Keratinocyte (primary cell): ENCODE results near the gene WNT4. TPM values are rescaled to one million over a fixed set of nuclear protein-coding genes. Genes with fewer than 3 reads are reported as not detected.

ENCODE experiments used
- DNase-seq: peaks from one replicate; pipeline ENCODE4 v3.0.0-alpha.2; 2011; ENCODE audit warnings: low read depth, missing footprints, low spot score
- FAIRE-seq: peaks from 2 replicates; lab custom pipeline; 2011; peaks lifted over from hg19 to GRCh38; lab: Jason Lieb, UNC
- H2AFZ ChIP-seq: 2 replicates; pipeline ENCODE4 v1.6.0; 2012; ENCODE audit warnings: low read length, control low read depth, inconsistent platforms; ENCODE audit not compliant: control insufficient read depth
- H3K27ac ChIP-seq: 2 replicates; pipeline ENCODE4 v1.5.1; 2011; ENCODE audit warnings: low read length; ENCODE audit not compliant: control insufficient read depth, insufficient read depth
- H3K27me3 ChIP-seq: 3 replicates; pipeline ENCODE4 v1.6.0; 2011; ENCODE audit warnings: low read length; ENCODE audit not compliant: control insufficient read depth, insufficient read depth; ENCODE audit errors: extremely low read depth
- H3K36me3 ChIP-seq, 2 experiments: 2 replicates in 1 of 2; 3 replicates in 1 of 2; pipeline ENCODE4 v1.5.1; 2011; ENCODE audit warnings: low read length in 2 of 2, mild to moderate bottlenecking in 1 of 2; ENCODE audit not compliant: control insufficient read depth in 2 of 2, insufficient read depth in 2 of 2; ENCODE audit errors: extremely low read depth in 1 of 2
- H3K4me1 ChIP-seq: 3 replicates; pipeline ENCODE4 v1.5.1; 2011; ENCODE audit warnings: low read length; ENCODE audit not compliant: control insufficient read depth, insufficient read depth; ENCODE audit errors: extremely low read depth
- H3K4me2 ChIP-seq: 3 replicates; pipeline ENCODE4 v1.6.0; 2011; ENCODE audit warnings: low read depth, low read length; ENCODE audit not compliant: control insufficient read depth, insufficient read depth; ENCODE audit errors: extremely low read depth
- H3K4me3 ChIP-seq, 3 experiments: fragments of 200-600 bp in 1 of 3; sonication (generic) in 1 of 3; 2 replicates in 2 of 3; 3 replicates in 1 of 3; pipeline ENCODE4 v1.5.1; 2011 to 2016; ENCODE audit warnings: low read length in 3 of 3, mild to moderate bottlenecking in 3 of 3, control low read depth in 2 of 3, inconsistent platforms in 1 of 3, low read depth in 1 of 3, mixed read lengths in 1 of 3, mixed run types in 1 of 3, moderate library complexity in 1 of 3; ENCODE audit not compliant: control insufficient read depth in 2 of 3, insufficient read depth in 2 of 3; ENCODE audit errors: extremely low read depth in 1 of 3
- H3K79me2 ChIP-seq: 2 replicates; pipeline ENCODE4 v1.6.0; 2012; ENCODE audit warnings: low read length; ENCODE audit not compliant: control insufficient read depth, insufficient read depth
- H3K9ac ChIP-seq: 3 replicates; pipeline ENCODE4 v1.6.0; 2011; ENCODE audit warnings: low read length; ENCODE audit not compliant: control insufficient read depth, insufficient read depth; ENCODE audit errors: extremely low read depth
- H3K9me1 ChIP-seq: 3 replicates; pipeline ENCODE4 v1.6.0; 2011; ENCODE audit warnings: low read length; ENCODE audit not compliant: control insufficient read depth, insufficient read depth; ENCODE audit errors: extremely low read depth
- H3K9me3 ChIP-seq: 2 replicates; pipeline ENCODE4 v1.5.1; 2012; ENCODE audit warnings: low read depth, low read length; ENCODE audit not compliant: control insufficient read depth
- H4K20me1 ChIP-seq: 3 replicates; pipeline ENCODE4 v1.6.0; 2011; ENCODE audit warnings: low read length; ENCODE audit not compliant: control insufficient read depth, insufficient read depth; ENCODE audit errors: extremely low read depth
- CTCF ChIP-seq, 3 experiments: IDR thresholded peaks in 1 of 3; conservative IDR thresholded peaks in 1 of 3; optimal IDR thresholded peaks in 1 of 3; 2 replicates in 2 of 3; 3 replicates in 1 of 3; pipeline versions ENCODE3 to v1.5.1; 2011; ENCODE audit warnings: low read length in 3 of 3, mild to moderate bottlenecking in 3 of 3, moderate library complexity in 2 of 3, control low read depth in 1 of 3, inconsistent platforms in 1 of 3; ENCODE audit not compliant: insufficient read depth in 2 of 3; ENCODE audit errors: extremely low read depth in 1 of 3
- EZH2 ChIP-seq: IDR thresholded peaks from one replicate; pipeline ENCODE4 v1.6.1; 2012; ENCODE audit warnings: inconsistent platforms, mild to moderate bottlenecking, low read length, moderate library complexity
- dilution Hi-C: fragments of 300-500 bp; cut with MboI; formaldehyde crosslinking; loops from one replicate; pipeline ENCODE4 v1.7.0; 2020; ENCODE audit warnings: low sequenced_read_pairs; ENCODE audit not compliant: extremely low pct_ligation_motif_present
- polyA plus RNA-seq, 5 experiments: library from polyadenylated mRNA; depleted of rRNA in 3 of 5; stranded (reverse) in 3 of 5; stranded (forward) in 1 of 5; unstranded in 1 of 5; fragments of >200 nt; gene quantifications; 1 replicate in 1 of 5; 2 replicates in 3 of 5; 3 replicates in 1 of 5; pipeline versions ENCODE4 v1.2.1 to v1.2.3, GENCODE V29; 2011 to 2012; ENCODE audit warnings: missing spikeins in 2 of 5, low read depth in 1 of 5, low replicate concordance in 1 of 5

WNT4 gene
- polyA plus RNA-seq, 1 donor (not counting 4 experiments of a cell fraction or from before 2014, with no cell fraction given) = 2.6 TPM

DNA sequence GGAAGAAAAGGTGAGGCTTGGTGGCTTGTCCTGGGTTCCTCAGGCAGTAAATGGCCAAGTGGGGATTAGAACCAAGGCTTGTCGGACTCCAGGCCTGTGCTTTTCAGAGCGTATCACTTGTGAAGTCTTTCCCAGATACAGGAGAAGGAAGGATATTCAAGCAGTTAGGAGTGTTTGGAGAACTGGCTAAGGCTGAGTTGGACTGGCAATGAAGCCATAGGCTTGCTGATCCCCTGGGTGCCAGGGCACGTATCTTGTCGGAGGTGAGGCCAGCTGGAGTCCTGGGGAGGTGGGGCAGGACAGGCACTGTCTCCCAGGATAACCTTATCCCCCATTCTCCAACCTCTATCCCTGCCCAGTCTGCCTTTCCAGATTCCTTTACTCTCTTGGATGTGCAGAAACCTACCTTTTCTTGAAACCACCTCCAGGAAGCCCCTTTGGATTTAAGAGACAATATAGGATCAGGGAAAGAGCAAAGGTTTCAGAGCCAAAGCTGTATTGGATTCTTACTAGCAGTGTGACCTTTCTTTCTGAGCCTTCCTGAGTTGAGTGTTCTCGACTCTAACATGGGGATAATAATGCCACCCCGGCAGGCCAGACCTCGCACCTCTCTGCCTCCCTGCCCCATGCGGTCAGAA, 18.2 kb downstream of the WNT4 start:
- peaks cover 3% of the 10 kb centered on the region for H3K9me1 ChIP-seq
- no peak overlapping the region for H2AFZ ChIP-seq
- TF ChIP-seq CTCF (optimal IDR thresholded peaks at IDR 0.05 in 1 of 3, IDR thresholded peaks at IDR 0.05 in 1 of 3, conservative IDR thresholded peaks at IDR 0.05 in 1 of 3; ENCODE audit: extremely low read depth in 1 of 3, insufficient read depth in 2 of 3, low read length in 3 of 3) = no peak
- TF ChIP-seq EZH2 = no peak
- H3K9ac ChIP-seq = no peak overlapping the region
- no peaks in the 10 kb centered on the region for H3K9me3 ChIP-seq
- no peaks in the 10 kb centered on the region for H3K4me1 ChIP-seq
- no peaks in the 10 kb centered on the region for H3K79me2 ChIP-seq
- H3K36me3 ChIP-seq = peaks cover 0 to 6% of the 10 kb centered on the region in 2 experiments
- H3K27ac ChIP-seq = no peak overlapping the region
- FAIRE-seq (no peak), DNase-seq (no peak)
- H3K27me3 ChIP-seq = peaks cover 5% of the 10 kb centered on the region
- H4K20me1 ChIP-seq = peaks cover 10% of the 10 kb centered on the region
- dilution Hi-C loops = no loop called here
- no peak overlapping the region for H3K4me3 ChIP-seq
- no peak overlapping the region for H3K4me2 ChIP-seq

- H3K4me1 ChIP-seq = no peaks in the 10 kb centered on the region
- dilution Hi-C loops = no loop called here
- no peak for DNase-seq
- peaks cover 5% of the 10 kb centered on the region for H3K9me1 ChIP-seq
- H3K36me3 ChIP-seq = peaks cover 1 to 11% of the 10 kb centered on the region in 2 experiments
- H3K9me3 ChIP-seq = no peaks in the 10 kb centered on the region
- no peaks in the 10 kb centered on the region for H3K27me3 ChIP-seq
- peaks cover 16% of the 10 kb centered on the region for H4K20me1 ChIP-seq
- no peak for TF ChIP-seq EZH2
- TF ChIP-seq CTCF (optimal IDR thresholded peaks at IDR 0.05 in 1 of 3, IDR thresholded peaks at IDR 0.05 in 1 of 3, conservative IDR thresholded peaks at IDR 0.05 in 1 of 3; ENCODE audit: extremely low read depth in 1 of 3, insufficient read depth in 2 of 3, low read length in 3 of 3) = no peak
- FAIRE-seq = no peak
- no peaks in the 10 kb centered on the region for H3K79me2 ChIP-seq
- H2AFZ ChIP-seq = no peak overlapping the region
- no peak overlapping the region for H3K9ac ChIP-seq
- no peak overlapping the region for H3K4me3 ChIP-seq
- no peak overlapping the region for H3K27ac ChIP-seq
- H3K4me2 ChIP-seq = no peak overlapping the region
These were observed 18.9 kb downstream of the WNT4 start for GRCh38 chr1:22123901-22124404.
